ENCODE measurements around the gene STK38L.

Gene STK38L

DNA sequence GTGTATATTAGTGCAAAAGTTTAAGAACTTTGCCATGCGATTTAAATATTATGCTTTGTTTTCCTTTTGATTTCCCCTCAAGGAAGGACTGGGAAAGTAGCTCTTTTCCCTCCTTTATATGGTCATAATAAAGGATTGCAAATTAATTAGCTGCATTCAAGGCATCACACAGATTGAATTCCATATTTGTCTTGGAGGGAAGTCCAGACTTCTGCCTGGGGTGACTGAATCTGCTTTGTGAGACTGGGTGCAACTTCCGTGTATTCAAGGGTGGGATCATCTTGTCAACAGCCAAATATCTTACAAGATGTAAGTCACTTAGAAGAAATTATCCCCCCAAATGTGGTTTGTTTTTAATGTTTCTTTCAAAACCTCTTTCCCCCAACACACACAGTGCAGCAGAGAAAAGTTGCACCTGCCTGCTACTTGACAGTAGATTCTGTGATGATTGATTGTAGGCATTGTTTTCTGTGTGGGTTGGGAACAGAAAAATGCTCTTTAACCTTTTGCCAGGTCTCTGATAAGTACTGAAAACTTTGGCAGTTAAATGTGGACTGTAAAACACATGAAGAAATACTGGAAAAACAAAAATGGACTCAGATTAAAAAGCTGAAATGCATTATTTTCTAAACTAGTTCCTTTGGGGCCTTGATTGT is 28.4 kb downstream of the STK38L start:
- DNase-seq (ENCODE audit: extremely low read depth, insufficient read length) = no peak
- no peak overlapping the region for H3K4me3 ChIP-seq (replicated peaks; ENCODE audit: low read depth, low read length)
- H3K36me3 ChIP-seq (ENCODE audit: control insufficient read depth, insufficient read depth, low read length) = no peaks in the 10 kb centered on the region
- TF ChIP-seq, protein P1, sequence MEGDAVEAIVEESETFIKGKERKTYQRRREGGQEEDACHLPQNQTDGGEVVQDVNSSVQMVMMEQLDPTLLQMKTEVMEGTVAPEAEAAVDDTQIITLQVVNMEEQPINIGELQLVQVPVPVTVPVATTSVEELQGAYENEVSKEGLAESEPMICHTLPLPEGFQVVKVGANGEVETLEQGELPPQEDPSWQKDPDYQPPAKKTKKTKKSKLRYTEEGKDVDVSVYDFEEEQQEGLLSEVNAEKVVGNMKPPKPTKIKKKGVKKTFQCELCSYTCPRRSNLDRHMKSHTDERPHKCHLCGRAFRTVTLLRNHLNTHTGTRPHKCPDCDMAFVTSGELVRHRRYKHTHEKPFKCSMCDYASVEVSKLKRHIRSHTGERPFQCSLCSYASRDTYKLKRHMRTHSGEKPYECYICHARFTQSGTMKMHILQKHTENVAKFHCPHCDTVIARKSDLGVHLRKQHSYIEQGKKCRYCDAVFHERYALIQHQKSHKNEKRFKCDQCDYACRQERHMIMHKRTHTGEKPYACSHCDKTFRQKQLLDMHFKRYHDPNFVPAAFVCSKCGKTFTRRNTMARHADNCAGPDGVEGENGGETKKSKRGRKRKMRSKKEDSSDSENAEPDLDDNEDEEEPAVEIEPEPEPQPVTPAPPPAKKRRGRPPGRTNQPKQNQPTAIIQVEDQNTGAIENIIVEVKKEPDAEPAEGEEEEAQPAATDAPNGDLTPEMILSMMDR (IDR thresholded peaks at IDR 0.05; ENCODE audit: insufficient read depth, low read length, poor library complexity, severe bottlenecking) = no peak
- no peaks in the 10 kb centered on the region for H3K27me3 ChIP-seq (replicated peaks; ENCODE audit: control insufficient read depth, insufficient read depth, low read length)

GRCh38 chr12:27273114-27273513 is 29.0 kb downstream of the STK38L start:
- no peaks in the 10 kb centered on the region for H3K27me3 ChIP-seq (replicated peaks; ENCODE audit: control insufficient read depth, insufficient read depth, low read length)
- no peaks in the 10 kb centered on the region for H3K36me3 ChIP-seq (ENCODE audit: control insufficient read depth, insufficient read depth, low read length)
- DNase-seq (ENCODE audit: extremely low read depth, insufficient read length) = no peak
- no peak overlapping the region for H3K4me3 ChIP-seq (replicated peaks; ENCODE audit: low read depth, low read length)
- TF ChIP-seq, protein P1 (IDR thresholded peaks at IDR 0.05; ENCODE audit: insufficient read depth, low read length, poor library complexity, severe bottlenecking) = no peak

GRCh38 chr12:27274706-27275105 is 30.6 kb downstream of the STK38L start:
- H3K4me3 ChIP-seq (replicated peaks; ENCODE audit: low read depth, low read length) = no peak overlapping the region
- no peaks in the 10 kb centered on the region for H3K36me3 ChIP-seq (ENCODE audit: control insufficient read depth, insufficient read depth, low read length)
- no peak for DNase-seq (ENCODE audit: extremely low read depth, insufficient read length)
- no peaks in the 10 kb centered on the region for H3K27me3 ChIP-seq (replicated peaks; ENCODE audit: control insufficient read depth, insufficient read depth, low read length)
- TF ChIP-seq, protein P1 (IDR thresholded peaks at IDR 0.05; ENCODE audit: insufficient read depth, low read length, poor library complexity, severe bottlenecking) = no peak

GRCh38 chr12:27276275-27276674 is 32.2 kb downstream of the STK38L start:
- Histone ChIP-seq H3K36me3 (ENCODE audit: control insufficient read depth, insufficient read depth, low read length) (no peaks in the 10 kb centered on the region; the same call in 1 of the 2 replicates), H3K4me3 (replicated peaks; ENCODE audit: low read depth, low read length) (no peak overlapping the region), H3K27me3 (replicated peaks; ENCODE audit: control insufficient read depth, insufficient read depth, low read length) (no peaks in the 10 kb centered on the region)
- no peak for DNase-seq (ENCODE audit: extremely low read depth, insufficient read length)
- TF ChIP-seq, protein P1 (IDR thresholded peaks at IDR 0.05; ENCODE audit: insufficient read depth, low read length, poor library complexity, severe bottlenecking) = no peak

DNA sequence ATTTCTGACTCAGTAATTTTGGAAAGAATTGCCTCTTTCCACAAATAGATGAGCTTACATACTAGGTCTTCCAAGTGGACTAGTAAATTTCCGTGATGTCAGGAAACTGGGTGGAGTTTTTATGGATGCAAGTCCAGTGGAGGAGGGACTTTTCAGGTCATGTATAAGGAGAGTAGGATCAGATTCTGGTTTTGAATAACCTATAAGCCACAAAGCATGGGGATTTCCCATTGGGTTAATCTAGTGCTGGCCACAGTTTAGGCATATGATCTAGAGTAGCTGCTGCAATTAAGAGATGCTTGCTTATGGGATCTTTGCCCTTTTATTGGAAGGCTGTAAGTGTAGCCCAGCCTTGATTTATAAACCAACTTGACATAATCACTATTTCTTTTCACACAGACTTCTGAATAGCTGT is 33.8 kb downstream of the STK38L start:
- Histone ChIP-seq H3K36me3 (ENCODE audit: control insufficient read depth, insufficient read depth, low read length) (no peaks in the 10 kb centered on the region; the same call in 1 of the 2 replicates), H3K27me3 (replicated peaks; ENCODE audit: control insufficient read depth, insufficient read depth, low read length) (no peaks in the 10 kb centered on the region), H3K4me3 (replicated peaks; ENCODE audit: low read depth, low read length) (no peak overlapping the region)
- peak; percentile 45 for DNase-seq (ENCODE audit: extremely low read depth, insufficient read length)
- TF ChIP-seq, protein P1 (IDR thresholded peaks at IDR 0.05; ENCODE audit: insufficient read depth, low read length, poor library complexity, severe bottlenecking) = no peak

- Histone ChIP-seq H3K27me3 (replicated peaks; ENCODE audit: control insufficient read depth, insufficient read depth, low read length) (no peaks in the 10 kb centered on the region), H3K4me3 (replicated peaks; ENCODE audit: low read depth, low read length) (no peak overlapping the region), H3K36me3 (ENCODE audit: control insufficient read depth, insufficient read depth, low read length) (peaks cover 3% of the 10 kb centered on the region)
- no peak for DNase-seq (ENCODE audit: extremely low read depth, insufficient read length)
- TF ChIP-seq, protein P1 (IDR thresholded peaks at IDR 0.05; ENCODE audit: insufficient read depth, low read length, poor library complexity, severe bottlenecking) = no peak
Observed at GRCh38 chr12:27279826-27280225, 35.7 kb downstream of the STK38L start.
